ENCODE data around the gene VAV3. TPM values are rescaled to one million over a fixed set of nuclear protein-coding genes. Genes with fewer than 3 reads are reported as not detected.

VAV3 gene
- total and polyA plus RNA-seq, 2 of the 13 experiments (the other 11 are each of a cell fraction or from before 2014, with no cell fraction given) = 15.9 to 29.8 TPM

DNA sequence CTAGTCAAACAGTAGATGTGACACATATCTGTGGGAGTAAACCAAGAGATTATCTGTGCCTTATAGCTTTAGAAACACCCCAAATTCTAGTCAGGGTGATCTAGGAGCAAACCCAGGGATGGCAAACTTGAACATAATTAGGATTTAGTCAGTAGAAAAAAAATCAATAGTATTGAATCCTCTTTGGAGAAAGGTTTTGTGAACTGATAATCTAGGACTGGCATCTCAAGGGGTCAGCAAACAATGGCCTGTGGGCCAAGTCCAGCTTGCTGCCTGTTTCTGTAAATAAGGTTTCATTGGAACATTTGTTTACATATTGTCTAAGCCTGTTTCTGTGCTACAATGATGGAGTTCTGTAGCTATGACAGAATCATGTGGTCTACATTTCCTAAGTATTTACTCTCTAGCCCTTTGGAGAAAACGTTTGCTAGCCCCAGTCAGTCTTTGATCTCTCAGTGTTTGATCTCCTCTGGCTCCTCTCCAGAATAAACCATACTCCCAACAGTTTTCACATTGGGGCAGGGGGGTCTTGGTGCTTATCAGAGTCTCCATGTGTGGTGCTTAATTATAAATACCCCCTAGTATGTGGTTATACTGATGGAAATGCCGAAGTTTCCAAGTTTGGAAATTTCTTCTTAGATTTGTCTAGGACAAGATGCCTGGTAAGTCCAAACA lies 438.3 kb downstream of the VAV3 start (continued):
- TF ChIP-seq ZNF780A (CRISPR knock-in tag; IDR thresholded peaks at IDR 0.05) = no peak

GRCh38 chr1:107525961-107526360 lies 439.0 kb downstream of the VAV3 start:
- Histone ChIP-seq H3K27ac (ENCODE audit: extremely low read length, insufficient read depth, low read length) (peak overlapping the region; percentile 74), H3K9ac (ENCODE audit: insufficient read depth, low read depth, low read length) (peak overlapping the region; percentile 46), H4K20me1 (ENCODE audit: insufficient read depth, low read length) (no peaks in the 10 kb centered on the region), H3K4me2 (ENCODE audit: low read depth, low read length) (peak overlapping the region; percentile 45), H2AFZ (ENCODE audit: low read length) (no peak overlapping the region), H3K79me2 (ENCODE audit: insufficient read depth, low read length) (no peaks in the 10 kb centered on the region), H3K36me3 (replicated peaks in 1 of 2; ENCODE audit: control insufficient read depth in 1 of 2, insufficient read depth in 2 of 2, low read length in 2 of 2) (no peaks in the 10 kb centered on the region), H3K9me3 (ENCODE audit: low read length) (no peaks in the 10 kb centered on the region), H3K4me3 (replicated peaks in 1 of 3; ENCODE audit: insufficient read depth in 1 of 3, low read depth in 2 of 3, low read length in 3 of 3) (peak overlapping the region in 1 of 3 experiments; percentile 11; a peak in 1 of 6 replicates), H3K4me1 (ENCODE audit: insufficient read depth, low read length) (peaks cover 67% of the 10 kb centered on the region), H3K27me3 (ENCODE audit: control insufficient read depth in 1 of 2, insufficient read depth in 2 of 2, low read length in 2 of 2) (no peaks in the 10 kb centered on the region)
- FAIRE-seq (no peak), DNase-seq (ENCODE audit: low spot score) (peak; percentile 52), ATAC-seq (peak; percentile 11)
- no TSS peak for BruUV-seq (replicated peaks)
- CTCF ChIA-PET (ENCODE audit: low intra/inter-chr PET ratio, low total read pairs) = no interaction called here
- intact Hi-C loops (cut with micrococcal nuclease; ENCODE audit: unreplicated experiment) (loop anchor here (2.0 to 5.0 kb wide), 2 partner anchors 71 to 157 kb away; no protein-coding TSS in a partner anchor), in situ Hi-C loops (cut with HindIII; ENCODE audit: extremely low pct_ligation_motif_present, low pct_unique_long_range_greater_than_20kb) (loop anchor here (5.0 kb wide), 1 partner anchor 94 kb away; no protein-coding TSS in a partner anchor)
- 42% methylated on average over 2 of the region's 2 CpGs for WGBS (ENCODE audit: low lambda C conversion rate)
- POLR2A ChIA-PET = interaction anchor here (1.4 to 2.0 kb wide), 2 partner anchors 72 to 157 kb away, joined by 4 to 8 read pairs; no protein-coding TSS in a partner anchor
- no peak for TF ChIP-seq THYN1 (CRISPR knock-in tag; IDR thresholded peaks at IDR 0.05; ENCODE audit: borderline replicate concordance, low read depth)
- TF ChIP-seq ZNF430 (CRISPR knock-in tag; IDR thresholded peaks at IDR 0.05) = no peak
- TF ChIP-seq ZNF879 (CRISPR knock-in tag; IDR thresholded peaks at IDR 0.05) = no peak
- TF ChIP-seq FOXA1 (IDR thresholded peaks at IDR 0.05) = no peak
- TF ChIP-seq FOXA1 (CRISPR knock-in tag; IDR thresholded peaks at IDR 0.05) = peak; percentile 47; the same call in 1 of the 2 replicates
- TF ChIP-seq TCF7 (IDR thresholded peaks at IDR 0.05; ENCODE audit: low read depth) = peak; percentile 52; the same call in 1 of the 2 replicates
- no peak for TF ChIP-seq ZNF770 (CRISPR knock-in tag; IDR thresholded peaks at IDR 0.05)
- TF ChIP-seq, protein P1, sequence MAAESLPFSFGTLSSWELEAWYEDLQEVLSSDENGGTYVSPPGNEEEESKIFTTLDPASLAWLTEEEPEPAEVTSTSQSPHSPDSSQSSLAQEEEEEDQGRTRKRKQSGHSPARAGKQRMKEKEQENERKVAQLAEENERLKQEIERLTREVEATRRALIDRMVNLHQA (CRISPR knock-in tag; IDR thresholded peaks at IDR 0.05) = no peak
- no peak for TF ChIP-seq CCAR2 (optimal IDR thresholded peaks at IDR 0.05; ENCODE audit: low read depth, low read length)
- TF ChIP-seq MEIS1 (CRISPR knock-in tag; IDR thresholded peaks at IDR 0.05; ENCODE audit: borderline replicate concordance) = no peak
